RWPE1 (cell line): Measurements from ENCODE around the gene CNTN5.

Experiments used
- CTCF ChIA-PET: fragments of 350-600 bp; sonication (Branson Sonifier 250); formaldehyde crosslinking; extraction: SDS; loops from one replicate; lab custom pipeline; 2021; lab: Yijun Ruan, JAX
- POLR2A ChIA-PET: fragments of 400-600 bp; formaldehyde crosslinking; extraction: SDS; loops from one replicate; lab custom pipeline; 2020; ENCODE audit warnings: antibody characterized with exemption; ENCODE audit not compliant: low non-redundant PET; lab: Yijun Ruan, JAX
- DNase-seq: peaks from one replicate; pipeline ENCODE4 v3.0.0; 2012; ENCODE audit warnings: low spot score
- H3K27ac ChIP-seq: fragments of 450-650 bp; 2 replicates; pipeline ENCODE4 v1.5.1; 2017
- TF ChIP-seq, protein P1 (sequence below): fragments of 450-650 bp; conservative IDR thresholded peaks from 2 replicates; pipeline ENCODE4 v1.5.1; 2017; ENCODE audit warnings: low read depth, mild to moderate bottlenecking

The CNTN5 gene

DNA sequence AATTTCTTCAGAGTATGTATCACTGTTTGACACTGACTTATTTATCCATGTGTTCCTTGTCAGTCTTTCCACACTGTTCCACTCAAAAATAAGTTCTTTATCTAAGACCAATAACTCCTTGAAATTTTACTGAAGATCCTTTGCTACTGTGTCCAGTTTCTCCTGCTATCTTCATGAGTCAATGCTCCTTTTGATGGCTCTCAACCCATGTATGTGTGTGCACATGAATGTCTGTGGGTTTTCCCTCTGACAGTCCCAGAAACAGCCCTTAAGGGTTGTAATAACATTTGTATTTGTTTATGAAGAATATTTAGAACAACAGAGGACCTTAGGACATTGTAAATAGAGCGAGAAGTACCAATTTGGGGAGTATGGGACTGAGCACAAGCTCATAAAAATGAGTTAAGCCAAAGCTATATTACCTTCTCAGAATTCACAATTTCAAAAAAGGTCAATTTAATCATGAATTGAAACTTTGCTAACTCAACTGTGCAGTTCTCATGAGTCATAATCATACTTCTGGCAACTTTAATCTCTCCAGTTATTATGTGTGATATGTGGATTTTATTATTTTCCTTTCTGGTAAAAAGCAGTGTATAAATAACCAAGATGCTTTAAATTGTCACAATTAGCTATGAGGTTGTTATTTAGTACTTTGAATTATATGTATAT is 533.6 kb downstream of the CNTN5 start:
- ChIA-PET CTCF (interaction anchor here (0.5 kb wide), 1 partner anchor 13 kb away, joined by 3 read pairs; no protein-coding TSS in a partner anchor), POLR2A (no interaction called here)
- DNase-seq, result no peak
- TF ChIP-seq, protein P1, sequence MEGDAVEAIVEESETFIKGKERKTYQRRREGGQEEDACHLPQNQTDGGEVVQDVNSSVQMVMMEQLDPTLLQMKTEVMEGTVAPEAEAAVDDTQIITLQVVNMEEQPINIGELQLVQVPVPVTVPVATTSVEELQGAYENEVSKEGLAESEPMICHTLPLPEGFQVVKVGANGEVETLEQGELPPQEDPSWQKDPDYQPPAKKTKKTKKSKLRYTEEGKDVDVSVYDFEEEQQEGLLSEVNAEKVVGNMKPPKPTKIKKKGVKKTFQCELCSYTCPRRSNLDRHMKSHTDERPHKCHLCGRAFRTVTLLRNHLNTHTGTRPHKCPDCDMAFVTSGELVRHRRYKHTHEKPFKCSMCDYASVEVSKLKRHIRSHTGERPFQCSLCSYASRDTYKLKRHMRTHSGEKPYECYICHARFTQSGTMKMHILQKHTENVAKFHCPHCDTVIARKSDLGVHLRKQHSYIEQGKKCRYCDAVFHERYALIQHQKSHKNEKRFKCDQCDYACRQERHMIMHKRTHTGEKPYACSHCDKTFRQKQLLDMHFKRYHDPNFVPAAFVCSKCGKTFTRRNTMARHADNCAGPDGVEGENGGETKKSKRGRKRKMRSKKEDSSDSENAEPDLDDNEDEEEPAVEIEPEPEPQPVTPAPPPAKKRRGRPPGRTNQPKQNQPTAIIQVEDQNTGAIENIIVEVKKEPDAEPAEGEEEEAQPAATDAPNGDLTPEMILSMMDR, result no peak
- no peak overlapping the region for H3K27ac ChIP-seq

DNA sequence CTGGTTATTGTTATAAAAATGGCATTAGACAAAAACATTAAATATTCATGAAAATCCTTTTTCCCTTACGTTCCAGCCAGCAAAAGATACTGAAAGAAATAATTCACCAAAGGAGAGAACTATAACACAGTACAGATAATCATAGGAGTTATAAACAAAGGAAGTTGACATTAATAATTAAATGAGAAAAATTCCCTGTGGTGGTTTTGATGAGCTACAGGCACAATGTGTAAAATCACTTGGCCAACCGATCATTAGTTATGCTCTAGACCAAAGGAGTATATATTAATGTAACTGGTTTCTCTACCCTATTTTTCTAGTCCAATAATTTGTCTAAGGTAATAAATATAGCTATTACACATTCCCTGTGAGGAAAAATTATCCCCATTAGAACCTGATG is 534.7 kb downstream of the CNTN5 start:
- CTCF ChIA-PET, result no interaction called here
- TF ChIP-seq, protein P1, result no peak
- H3K27ac ChIP-seq, result no peak overlapping the region
- no peak for DNase-seq
- POLR2A ChIA-PET, result no interaction called here

DNA sequence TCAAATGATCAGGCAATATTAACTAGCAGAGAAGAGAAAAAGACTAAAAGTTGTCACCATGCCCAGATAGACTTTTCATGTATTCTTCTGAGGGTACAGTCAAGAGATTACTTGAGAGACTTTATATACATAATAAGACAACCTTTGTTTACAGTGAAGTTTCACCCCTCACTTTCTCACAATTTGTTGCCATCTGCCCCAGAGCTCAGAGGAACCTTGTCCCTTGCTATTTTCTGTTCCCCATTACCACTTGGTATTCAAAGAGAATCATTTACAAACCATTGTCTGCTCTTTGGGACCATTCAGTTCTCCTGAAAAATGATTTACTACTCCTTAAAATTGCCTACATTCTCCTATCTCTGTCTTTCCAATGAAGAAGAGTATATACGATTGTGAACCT is 544.6 kb downstream of the CNTN5 start:
- no peak for DNase-seq
- ChIA-PET POLR2A (no interaction called here), CTCF (no interaction called here)
- TF ChIP-seq, protein P1, result no peak
- no peak overlapping the region for H3K27ac ChIP-seq

DNA sequence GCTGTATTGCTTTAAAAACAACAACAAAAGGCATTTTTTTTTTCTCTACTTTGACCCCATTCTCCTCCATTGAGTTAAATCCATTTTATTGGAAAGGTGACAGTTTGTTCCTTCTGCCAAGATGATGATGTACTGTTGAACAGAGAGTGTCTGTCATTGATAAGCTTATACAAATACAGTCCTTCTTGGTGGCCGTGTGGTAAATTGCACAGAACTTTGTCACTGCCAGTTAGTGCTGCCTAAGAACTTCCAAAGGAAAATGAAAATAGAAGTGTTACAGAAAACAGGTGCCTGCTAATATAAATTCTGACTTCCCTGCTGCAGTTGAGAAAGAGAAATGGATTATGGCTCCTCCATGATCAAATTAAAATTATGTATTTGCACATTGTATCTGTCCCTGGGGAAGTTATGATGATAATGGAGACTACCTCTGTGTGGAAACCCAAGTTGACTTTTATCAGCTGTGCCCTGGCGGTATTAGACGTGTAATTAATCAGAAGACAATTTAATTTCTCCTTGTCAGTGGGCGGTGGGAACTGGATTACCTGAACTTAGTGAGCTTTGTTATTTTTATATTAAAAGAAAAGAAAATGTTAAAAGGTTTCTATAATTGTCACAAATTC is 546.7 kb downstream of the CNTN5 start:
- ChIA-PET POLR2A (no interaction called here), CTCF (interaction anchor here (0.7 kb wide), 1 partner anchor 13 kb away, joined by 3 read pairs; no protein-coding TSS in a partner anchor)
- no peak overlapping the region for H3K27ac ChIP-seq
- TF ChIP-seq, protein P1, result no peak
- DNase-seq, result no peak

DNA sequence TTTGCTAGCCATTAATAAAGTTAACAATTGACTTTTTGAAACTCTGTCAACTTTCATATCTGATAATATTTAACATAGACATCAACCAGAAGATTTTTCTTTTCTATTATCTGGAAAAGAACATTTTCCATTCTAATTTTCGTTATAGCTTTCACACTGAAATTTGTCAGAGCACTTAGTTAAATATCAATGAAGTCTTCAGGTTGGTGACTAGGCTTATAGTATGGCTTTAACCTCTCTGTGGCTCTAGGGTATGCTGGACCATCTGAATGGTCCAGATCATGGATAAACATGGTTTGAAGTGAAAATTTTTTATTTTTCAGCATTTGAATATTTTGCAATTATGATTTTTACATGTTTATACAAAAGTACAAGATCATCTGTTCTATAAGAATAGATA is 548.1 kb downstream of the CNTN5 start:
- DNase-seq, result no peak
- ChIA-PET CTCF (no interaction called here), POLR2A (no interaction called here)
- TF ChIP-seq, protein P1, result no peak
- H3K27ac ChIP-seq, result no peak overlapping the region

DNA sequence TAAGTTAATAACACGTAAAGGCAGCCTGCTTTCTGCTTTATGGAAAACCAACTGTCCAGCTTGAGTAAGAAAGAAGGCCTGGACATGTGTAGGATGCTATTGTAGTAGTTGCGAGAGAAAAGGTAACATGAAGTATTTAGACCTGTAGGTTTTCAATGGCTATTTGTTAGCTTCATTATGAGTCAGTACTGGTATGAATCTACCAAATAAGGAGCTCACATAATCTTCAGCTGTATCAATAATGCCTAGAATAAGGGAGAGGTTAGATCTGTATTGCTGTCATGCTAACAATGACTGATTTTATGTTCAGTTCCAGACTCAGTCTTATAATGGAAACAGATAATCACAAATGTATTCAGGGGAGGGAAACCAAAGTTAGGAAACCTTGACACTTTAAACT is 550.3 kb downstream of the CNTN5 start:
- TF ChIP-seq, protein P1, result no peak
- CTCF ChIA-PET, result no interaction called here
- H3K27ac ChIP-seq, result no peak overlapping the region
- no peak for DNase-seq
- POLR2A ChIA-PET, result no interaction called here
